ENCODE measurements around the gene KLHL36. TPM values are rescaled to one million over a fixed set of nuclear protein-coding genes. Genes with fewer than 3 reads are reported as not detected.

KLHL36 gene
- total RNA-seq, 2 donors from 2014 or later = 36.2 to 44.1 TPM

DNA sequence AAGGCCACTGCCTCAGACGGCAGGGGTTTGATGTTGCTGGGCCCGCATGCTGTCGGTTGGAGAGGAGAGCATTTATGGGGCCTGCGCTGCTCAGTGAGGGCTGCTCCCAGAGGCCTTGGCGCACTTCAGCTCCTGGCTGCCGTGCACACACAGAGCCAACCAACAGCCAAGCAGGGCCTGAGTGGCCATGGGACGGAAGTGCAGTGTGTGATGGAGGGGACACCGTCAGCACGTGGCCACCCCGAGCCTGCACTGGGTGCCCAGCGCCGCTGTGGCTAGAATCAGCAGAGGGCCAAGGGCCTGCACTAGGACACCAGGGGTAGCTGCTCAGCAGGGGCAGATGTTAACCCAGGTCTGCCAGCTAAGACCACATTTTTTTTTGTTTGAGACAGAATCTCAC is 21.8 kb downstream of the KLHL36 start:
- Histone ChIP-seq H3K4me3 (no peak overlapping the region), H3K9me3 (no peaks in the 10 kb centered on the region), H3K4me1 (no peaks in the 10 kb centered on the region), H3K27ac (no peak overlapping the region), H3K36me3 (no peaks in the 10 kb centered on the region), H3K27me3 (no peaks in the 10 kb centered on the region)
- TF ChIP-seq, protein P1, sequence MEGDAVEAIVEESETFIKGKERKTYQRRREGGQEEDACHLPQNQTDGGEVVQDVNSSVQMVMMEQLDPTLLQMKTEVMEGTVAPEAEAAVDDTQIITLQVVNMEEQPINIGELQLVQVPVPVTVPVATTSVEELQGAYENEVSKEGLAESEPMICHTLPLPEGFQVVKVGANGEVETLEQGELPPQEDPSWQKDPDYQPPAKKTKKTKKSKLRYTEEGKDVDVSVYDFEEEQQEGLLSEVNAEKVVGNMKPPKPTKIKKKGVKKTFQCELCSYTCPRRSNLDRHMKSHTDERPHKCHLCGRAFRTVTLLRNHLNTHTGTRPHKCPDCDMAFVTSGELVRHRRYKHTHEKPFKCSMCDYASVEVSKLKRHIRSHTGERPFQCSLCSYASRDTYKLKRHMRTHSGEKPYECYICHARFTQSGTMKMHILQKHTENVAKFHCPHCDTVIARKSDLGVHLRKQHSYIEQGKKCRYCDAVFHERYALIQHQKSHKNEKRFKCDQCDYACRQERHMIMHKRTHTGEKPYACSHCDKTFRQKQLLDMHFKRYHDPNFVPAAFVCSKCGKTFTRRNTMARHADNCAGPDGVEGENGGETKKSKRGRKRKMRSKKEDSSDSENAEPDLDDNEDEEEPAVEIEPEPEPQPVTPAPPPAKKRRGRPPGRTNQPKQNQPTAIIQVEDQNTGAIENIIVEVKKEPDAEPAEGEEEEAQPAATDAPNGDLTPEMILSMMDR (IDR thresholded peaks at IDR 0.05) = no peak
- no peak for DNase-seq (ENCODE audit: low spot score)

DNA sequence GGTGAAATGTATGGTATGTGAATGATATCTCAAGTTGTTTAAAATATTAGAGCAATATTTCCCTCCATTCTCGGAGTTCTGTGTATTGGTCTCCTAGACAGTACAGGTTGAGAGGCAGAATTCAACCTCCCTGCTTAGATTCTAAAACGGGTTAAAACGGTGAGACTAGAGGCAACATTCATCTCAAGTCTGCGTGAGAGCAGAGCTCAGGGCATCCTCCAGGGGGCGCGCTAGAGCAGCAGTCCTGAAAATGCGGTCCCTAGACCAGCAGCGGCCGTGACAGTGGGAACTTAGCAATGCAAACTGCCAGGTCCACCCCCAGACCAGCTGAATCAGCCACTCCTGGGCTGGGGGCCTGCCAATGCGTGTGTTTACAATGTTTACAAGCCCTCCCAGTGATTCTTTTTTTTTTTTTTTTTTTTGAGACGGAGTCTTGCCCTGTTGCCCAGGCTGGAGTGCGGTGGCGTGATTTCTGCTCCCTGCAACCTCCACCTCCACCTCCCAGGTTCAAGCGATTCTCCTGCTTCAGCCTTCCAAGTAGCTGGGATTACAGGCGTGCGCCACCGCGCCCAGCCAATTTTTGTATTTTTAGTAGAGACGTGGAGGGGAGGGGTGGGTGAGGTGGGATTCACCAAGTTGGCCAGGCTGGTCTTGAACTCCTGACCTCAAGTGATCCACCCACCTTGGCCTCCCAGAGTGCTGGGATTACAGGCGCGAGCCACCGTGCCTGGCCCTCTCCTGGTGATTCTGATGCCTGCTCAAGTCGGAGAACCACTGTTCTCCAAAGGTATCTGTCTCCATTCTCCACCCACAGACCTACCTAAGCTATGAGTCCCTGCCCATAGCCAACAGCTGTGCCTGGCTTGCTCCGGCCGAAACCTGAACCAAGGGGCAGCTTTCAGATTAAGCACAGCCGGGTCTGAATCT is 24.2 kb downstream of the KLHL36 start:
- no peaks in the 10 kb centered on the region for H3K4me1 ChIP-seq
- H3K9me3 ChIP-seq = no peaks in the 10 kb centered on the region
- no peak overlapping the region for H3K4me3 ChIP-seq
- H3K27ac ChIP-seq = no peak overlapping the region
- H3K36me3 ChIP-seq = no peaks in the 10 kb centered on the region
- peak; percentile 84 for DNase-seq (ENCODE audit: low spot score)
- TF ChIP-seq, protein P1 (IDR thresholded peaks at IDR 0.05) = peak; percentile 91 to 92
- no peaks in the 10 kb centered on the region for H3K27me3 ChIP-seq

DNA sequence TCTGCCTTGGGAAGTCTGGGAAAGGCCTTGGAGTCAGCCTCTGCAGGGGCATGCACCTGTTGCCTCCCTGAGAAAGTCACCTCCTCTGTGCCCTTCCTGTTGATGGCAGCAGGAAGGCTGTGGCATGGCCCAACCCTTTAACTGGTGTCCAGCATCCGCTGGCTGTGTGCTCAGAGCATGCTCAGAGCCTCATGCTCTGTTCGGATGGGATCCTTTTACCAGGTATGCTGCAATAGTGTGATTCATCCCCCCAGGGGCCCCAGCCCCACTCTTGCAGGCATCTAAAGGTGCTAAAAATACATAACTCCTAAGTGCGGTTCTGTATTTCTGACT is 24.9 kb downstream of the KLHL36 start:
- Histone ChIP-seq H3K4me3 (no peak overlapping the region), H3K4me1 (no peaks in the 10 kb centered on the region), H3K9me3 (no peaks in the 10 kb centered on the region), H3K27me3 (no peaks in the 10 kb centered on the region), H3K27ac (no peak overlapping the region), H3K36me3 (no peaks in the 10 kb centered on the region)
- TF ChIP-seq, protein P1 (IDR thresholded peaks at IDR 0.05) = no peak
- DNase-seq (ENCODE audit: low spot score) = no peak

DNA sequence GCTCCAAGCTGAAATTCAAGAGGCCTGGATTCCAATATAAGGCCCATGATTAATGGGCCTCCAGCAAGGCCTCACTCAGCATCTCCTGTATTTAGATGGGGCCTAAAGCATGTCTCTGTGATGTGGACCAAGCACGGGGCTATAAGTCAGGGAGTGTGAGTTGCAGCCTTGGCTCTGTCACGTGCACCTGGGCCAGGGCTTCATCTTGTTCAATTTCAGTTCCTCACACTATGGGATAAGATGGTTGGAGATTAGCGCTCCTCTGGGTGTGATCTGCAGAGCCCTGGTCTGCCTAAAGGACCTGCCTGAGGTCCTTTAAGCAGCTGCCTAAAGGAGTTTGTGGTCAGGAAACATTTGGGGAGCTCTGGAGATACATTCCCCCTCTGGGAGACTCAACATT is 25.2 kb downstream of the KLHL36 start:
- H3K36me3 ChIP-seq = no peaks in the 10 kb centered on the region
- TF ChIP-seq, protein P1 (IDR thresholded peaks at IDR 0.05) = no peak
- no peaks in the 10 kb centered on the region for H3K9me3 ChIP-seq
- no peak overlapping the region for H3K27ac ChIP-seq
- no peaks in the 10 kb centered on the region for H3K27me3 ChIP-seq
- no peaks in the 10 kb centered on the region for H3K4me1 ChIP-seq
- no peak for DNase-seq (ENCODE audit: low spot score)
- H3K4me3 ChIP-seq = no peak overlapping the region

DNA sequence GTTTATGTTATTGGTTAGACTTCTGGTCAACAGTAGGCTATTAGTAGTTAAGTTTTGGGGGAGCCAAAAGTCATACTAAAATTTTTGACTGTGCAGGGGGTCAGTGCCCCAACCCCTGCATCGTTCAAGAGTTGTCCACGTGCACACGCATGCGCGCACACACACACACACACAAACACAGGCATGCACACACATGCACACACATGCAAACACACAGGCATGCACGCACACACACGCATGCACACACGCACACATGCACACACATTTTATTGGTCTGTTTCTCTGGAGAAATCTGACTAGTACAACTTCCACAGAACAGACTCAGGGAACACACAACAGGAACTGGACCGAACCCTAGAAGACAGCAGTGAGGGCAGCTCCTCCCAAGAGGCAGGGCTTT is 27.1 kb downstream of the KLHL36 start:
- H3K9me3 ChIP-seq = no peaks in the 10 kb centered on the region
- no peak for DNase-seq (ENCODE audit: low spot score)
- TF ChIP-seq, protein P1 (IDR thresholded peaks at IDR 0.05) = no peak
- no peaks in the 10 kb centered on the region for H3K4me1 ChIP-seq
- no peak overlapping the region for H3K27ac ChIP-seq
- H3K36me3 ChIP-seq = no peaks in the 10 kb centered on the region
- H3K4me3 ChIP-seq = no peak overlapping the region
- no peaks in the 10 kb centered on the region for H3K27me3 ChIP-seq

DNA sequence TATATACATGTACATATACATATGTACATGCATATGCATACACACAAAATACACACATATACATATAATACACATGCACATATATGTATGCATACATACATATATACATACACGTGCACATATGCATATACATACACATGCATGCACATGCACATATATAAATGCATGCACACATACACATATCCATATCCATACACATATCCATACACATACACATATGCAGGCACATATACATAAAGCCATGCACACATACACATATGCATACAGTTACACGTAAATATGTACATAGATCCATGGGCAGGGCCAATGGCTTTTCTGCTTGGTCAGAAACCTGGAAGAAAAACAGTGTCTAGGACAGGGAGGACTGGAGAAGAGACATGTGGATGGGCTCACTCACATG is 27.6 kb downstream of the KLHL36 start:
- H3K27me3 ChIP-seq = no peaks in the 10 kb centered on the region
- no peak for DNase-seq (ENCODE audit: low spot score)
- TF ChIP-seq, protein P1 (IDR thresholded peaks at IDR 0.05) = no peak
- H3K27ac ChIP-seq = no peak overlapping the region
- H3K4me3 ChIP-seq = no peak overlapping the region
- H3K4me1 ChIP-seq = no peaks in the 10 kb centered on the region
- no peaks in the 10 kb centered on the region for H3K36me3 ChIP-seq
- no peaks in the 10 kb centered on the region for H3K9me3 ChIP-seq

All from right atrium auricular region (tissue), 2 donors.